Endothelial cell of umbilical vein (primary cell): Measurements from ENCODE around the gene PIGV. TPM values are rescaled to one million over a fixed set of nuclear protein-coding genes. Genes with fewer than 3 reads are reported as not detected.

Source experiments
- BruUV-seq: library from RNA; stranded (reverse); fragments of 400-500 nt; replicated peaks from 2 replicates; lab custom pipeline; 2021; lab: Mats Ljungman, UMichigan
- CTCF ChIA-PET: fragments of 300-600, 350-600 bp; sonication (Branson Sonifier 250); formaldehyde crosslinking; loops from one replicate; lab custom pipeline; 2021; ENCODE audit warnings: antibody characterized with exemption, inconsistent platforms; lab: Charles Lee
- POLR2A ChIA-PET: fragments of 300-600, 350-600 bp; sonication (Branson Sonifier 250); formaldehyde crosslinking; loops from one replicate; lab custom pipeline; 2021; ENCODE audit warnings: antibody characterized with exemption, inconsistent platforms; lab: Charles Lee
- DNase-seq: peaks from one replicate; pipeline ENCODE4 v3.0.0-alpha.2; 2011; ENCODE audit warnings: low read depth, low spot score
- FAIRE-seq: peaks from 2 replicates; lab custom pipeline; 2011; peaks lifted over from hg19 to GRCh38; lab: Jason Lieb, UNC
- H2AFZ ChIP-seq: 2 replicates; pipeline ENCODE4 v1.6.0; 2012; ENCODE audit warnings: low read depth, low read length, control low read depth, inconsistent platforms
- H3K27ac ChIP-seq: 2 replicates; pipeline ENCODE4 v1.5.1; 2011; ENCODE audit warnings: low read depth, mild to moderate bottlenecking, control low read depth, low read length, moderate library complexity; ENCODE audit not compliant: insufficient read depth
- H3K27me3 ChIP-seq, 2 experiments: 2 replicates each; pipeline versions ENCODE4 v1.6.0 to v1.6.1; 2011; ENCODE audit warnings: low read length in 2 of 2, mixed read lengths in 1 of 2; ENCODE audit not compliant: control insufficient read depth in 2 of 2, insufficient read depth in 2 of 2
- H3K36me3 ChIP-seq, 2 experiments: 2 replicates in 1 of 2; 3 replicates in 1 of 2; pipeline ENCODE4 v1.5.1; 2011; ENCODE audit warnings: low read length in 2 of 2, mild to moderate bottlenecking in 1 of 2, moderate library complexity in 1 of 2; ENCODE audit not compliant: control insufficient read depth in 2 of 2, insufficient read depth in 2 of 2; ENCODE audit errors: extremely low read depth in 1 of 2
- H3K4me1 ChIP-seq: 3 replicates; pipeline ENCODE4 v1.5.1; 2011; ENCODE audit warnings: mild to moderate bottlenecking, low read length; ENCODE audit not compliant: control insufficient read depth, insufficient read depth; ENCODE audit errors: extremely low read depth
- H3K4me2 ChIP-seq: 2 replicates; pipeline ENCODE4 v1.6.1; 2011; ENCODE audit warnings: low read length, control low read depth, mixed read lengths; ENCODE audit not compliant: insufficient read depth
- H3K4me3 ChIP-seq, 3 experiments: fragments of 200-600 bp in 1 of 3; sonication (generic), shearing (Covaris generic) in 1 of 3; replicated peaks in 1 of 3; 2 replicates each; pipeline ENCODE4 v1.5.1; 2011 to 2016; ENCODE audit warnings: control low read depth in 3 of 3, low read length in 3 of 3, mild to moderate bottlenecking in 2 of 3, inconsistent platforms in 1 of 3, low read depth in 1 of 3, moderate library complexity in 1 of 3; ENCODE audit not compliant: insufficient read depth in 1 of 3
- H3K79me2 ChIP-seq: 2 replicates; pipeline ENCODE4 v1.6.0; 2012; ENCODE audit warnings: low read length, inconsistent platforms; ENCODE audit not compliant: control insufficient read depth, insufficient read depth
- H3K9ac ChIP-seq: replicated peaks from 2 replicates; pipeline ENCODE3; 2011; ENCODE audit warnings: low read length, control low read depth; ENCODE audit not compliant: insufficient read depth; ENCODE audit errors: extremely low read depth
- H3K9me1 ChIP-seq: replicated peaks from 3 replicates; pipeline ENCODE4 v1.6.0; 2011; ENCODE audit warnings: mild to moderate bottlenecking, low read length; ENCODE audit not compliant: control insufficient read depth, insufficient read depth; ENCODE audit errors: extremely low read depth
- H3K9me3 ChIP-seq: replicated peaks from 2 replicates; pipeline ENCODE4 v1.5.1; 2012; ENCODE audit warnings: low read length, inconsistent platforms; ENCODE audit not compliant: control insufficient read depth, insufficient read depth
- H4K20me1 ChIP-seq: replicated peaks from 2 replicates; pipeline ENCODE3; 2011; ENCODE audit warnings: mild to moderate bottlenecking, low read length; ENCODE audit not compliant: control insufficient read depth, insufficient read depth; ENCODE audit errors: extremely low read depth
- EZH2 ChIP-seq: IDR thresholded peaks from 2 replicates; pipeline ENCODE4 v1.6.1; 2012; ENCODE audit warnings: borderline replicate concordance, low read depth, mild to moderate bottlenecking, moderate library complexity, low read length, inconsistent platforms; ENCODE audit not compliant: severe bottlenecking
- FOS ChIP-seq: IDR thresholded peaks from 2 replicates; pipeline ENCODE4 v1.6.1; 2011; ENCODE audit warnings: mild to moderate bottlenecking, low read length, moderate library complexity, borderline replicate concordance; ENCODE audit not compliant: insufficient read depth
- GATA2 ChIP-seq: IDR thresholded peaks from 2 replicates; pipeline ENCODE4 v1.7.0; 2011; ENCODE audit warnings: low read depth, mild to moderate bottlenecking, moderate library complexity, mixed read lengths, low read length; ENCODE audit not compliant: insufficient read length, insufficient read depth
- JUN ChIP-seq: IDR thresholded peaks from 2 replicates; pipeline ENCODE4 v1.6.1; 2011; ENCODE audit warnings: borderline replicate concordance, low read depth; ENCODE audit not compliant: insufficient read length, insufficient read depth
- MYC ChIP-seq: IDR thresholded peaks from one replicate; pipeline ENCODE4 v1.6.1; 2011; ENCODE audit warnings: mild to moderate bottlenecking, low read depth, low read length
- POLR2A ChIP-seq: IDR thresholded peaks from 2 replicates; pipeline ENCODE4 v1.6.1; 2012; ENCODE audit warnings: low read depth, mild to moderate bottlenecking, control low read depth, low read length
- POLR2AphosphoS5 ChIP-seq: IDR thresholded peaks from 2 replicates; pipeline ENCODE4 v1.6.1; 2012; ENCODE audit warnings: low read depth, mild to moderate bottlenecking, control low read depth, low read length, moderate library complexity; ENCODE audit not compliant: insufficient read depth
- dilution Hi-C: fragments of 300-500 bp; cut with MboI; formaldehyde crosslinking; loops from one replicate; pipeline ENCODE4 v1.15.0; 2019; ENCODE audit warnings: low sequenced_read_pairs; ENCODE audit not compliant: extremely low pct_ligation_motif_present
- intact Hi-C: fragments of 100-400 bp; cut with micrococcal nuclease; formaldehyde crosslinking; loops from one replicate; pipeline ENCODE4 v1.10.0; 2022
- polyA plus RNA-seq, 4 experiments: library from polyadenylated mRNA; depleted of rRNA in 3 of 4; stranded (reverse) in 3 of 4; unstranded in 1 of 4; fragments of >200 nt; gene quantifications; 2 replicates each; pipeline versions ENCODE4 v1.2.1 to v1.2.3, GENCODE V29; 2011 to 2012; ENCODE audit warnings: missing spikeins in 1 of 4
- total RNA-seq: library from RNA; stranded (reverse); gene quantifications from 2 replicates; pipeline ENCODE4 v1.2.3, GENCODE V29; 2021
- TF ChIP-seq, protein P1 (sequence below): IDR thresholded peaks from 2 replicates; pipeline ENCODE4 v1.6.1; 2011; ENCODE audit not compliant: insufficient read depth, insufficient read length
- TF ChIP-seq, protein P2 (sequence below), 2 donors: IDR thresholded peaks; 1 replicate in 1 of 2; 2 replicates in 1 of 2; pipeline ENCODE4 v1.5.1; 2011; ENCODE audit warnings: low read length in 2 of 2, mild to moderate bottlenecking in 2 of 2, moderate library complexity in 2 of 2, control low read depth in 1 of 2, inconsistent platforms in 1 of 2, low read depth in 1 of 2; ENCODE audit not compliant: insufficient read depth in 1 of 2; ENCODE audit errors: extremely low read depth in 1 of 2

The PIGV gene
- total and polyA plus RNA-seq, 2 donors (not counting 3 experiments of a cell fraction or from before 2014, with no cell fraction given): 7.5 to 11.9 TPM

DNA sequence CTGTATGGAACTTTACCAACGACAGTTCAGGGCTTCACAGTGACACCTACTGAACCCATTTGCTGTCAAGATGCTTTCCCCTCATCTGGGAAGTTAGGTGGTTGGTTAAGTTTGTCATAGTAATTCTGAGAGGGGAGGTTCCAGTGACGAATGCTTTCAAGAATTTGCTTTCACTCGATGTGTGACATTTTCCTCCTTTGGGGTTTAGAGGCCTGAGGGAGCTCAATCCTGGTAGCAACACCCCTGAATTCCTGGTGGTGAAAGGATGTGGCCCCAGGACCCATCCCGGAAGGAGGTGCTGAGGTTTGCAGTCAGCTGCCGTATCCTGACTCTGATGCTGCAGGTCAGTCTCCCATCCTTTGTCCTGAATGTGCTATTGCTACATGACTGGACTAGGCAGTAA, 2.8 kb downstream of the PIGV start:
- dilution Hi-C loops: no loop called here

More for the DNA sequence above, 2.8 kb downstream of the PIGV start:
- H3K9ac ChIP-seq: no peak overlapping the region
- TF ChIP-seq POLR2AphosphoS5 (no peak), JUN (no peak), POLR2A (no peak), MYC (no peak), EZH2 (no peak), GATA2 (no peak), FOS (no peak)
- TF ChIP-seq, protein P1, sequence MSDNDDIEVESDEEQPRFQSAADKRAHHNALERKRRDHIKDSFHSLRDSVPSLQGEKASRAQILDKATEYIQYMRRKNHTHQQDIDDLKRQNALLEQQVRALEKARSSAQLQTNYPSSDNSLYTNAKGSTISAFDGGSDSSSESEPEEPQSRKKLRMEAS: no peak
- TF ChIP-seq, protein P2, sequence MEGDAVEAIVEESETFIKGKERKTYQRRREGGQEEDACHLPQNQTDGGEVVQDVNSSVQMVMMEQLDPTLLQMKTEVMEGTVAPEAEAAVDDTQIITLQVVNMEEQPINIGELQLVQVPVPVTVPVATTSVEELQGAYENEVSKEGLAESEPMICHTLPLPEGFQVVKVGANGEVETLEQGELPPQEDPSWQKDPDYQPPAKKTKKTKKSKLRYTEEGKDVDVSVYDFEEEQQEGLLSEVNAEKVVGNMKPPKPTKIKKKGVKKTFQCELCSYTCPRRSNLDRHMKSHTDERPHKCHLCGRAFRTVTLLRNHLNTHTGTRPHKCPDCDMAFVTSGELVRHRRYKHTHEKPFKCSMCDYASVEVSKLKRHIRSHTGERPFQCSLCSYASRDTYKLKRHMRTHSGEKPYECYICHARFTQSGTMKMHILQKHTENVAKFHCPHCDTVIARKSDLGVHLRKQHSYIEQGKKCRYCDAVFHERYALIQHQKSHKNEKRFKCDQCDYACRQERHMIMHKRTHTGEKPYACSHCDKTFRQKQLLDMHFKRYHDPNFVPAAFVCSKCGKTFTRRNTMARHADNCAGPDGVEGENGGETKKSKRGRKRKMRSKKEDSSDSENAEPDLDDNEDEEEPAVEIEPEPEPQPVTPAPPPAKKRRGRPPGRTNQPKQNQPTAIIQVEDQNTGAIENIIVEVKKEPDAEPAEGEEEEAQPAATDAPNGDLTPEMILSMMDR (IDR thresholded peaks at IDR 0.05; ENCODE audit: extremely low read depth in 1 of 2, insufficient read depth in 1 of 2, low read depth in 1 of 2, low read length in 2 of 2): no peak
- no peak overlapping the region for H3K27ac ChIP-seq
- H3K79me2 ChIP-seq: no peaks in the 10 kb centered on the region
- no peaks in the 10 kb centered on the region for H4K20me1 ChIP-seq
- intact Hi-C loops: no loop called here
- CTCF ChIA-PET: interaction anchor here (0.9 to 9.4 kb wide), 8 partner anchors 9 to 186 kb away, joined by 3 to 428 read pairs (median 54); partner anchors contain the start of gene ARID1A
- H2AFZ ChIP-seq: no peak overlapping the region
- H3K27me3 ChIP-seq: no peaks in the 10 kb centered on the region
- no peak for FAIRE-seq
- no peak for DNase-seq
- H3K9me3 ChIP-seq: no peaks in the 10 kb centered on the region
- peaks cover 0 to 8% of the 10 kb centered on the region in 2 experiments for H3K36me3 ChIP-seq
- POLR2A ChIA-PET: interaction anchor here (1.1 kb wide), 1 partner anchor 98 kb away, joined by 4 read pairs; no protein-coding TSS in a partner anchor
- H3K4me1 ChIP-seq: peaks cover 32% of the 10 kb centered on the region
- BruUV-seq: no TSS peak
- H3K4me2 ChIP-seq: no peak overlapping the region
- no peaks in the 10 kb centered on the region for H3K9me1 ChIP-seq
- no peak overlapping the region for H3K4me3 ChIP-seq
